ENCODE data around the gene PALM3.

GRCh38 chr19:14066134-14066533, 4.3 kb upstream of the PALM3 start:
- TF ChIP-seq CTCF (IDR thresholded peaks at IDR 0.05 in 2 of 3, conservative IDR thresholded peaks at IDR 0.05 in 1 of 3; ENCODE audit: borderline replicate concordance in 1 of 3, insufficient read depth in 1 of 3, low read depth in 2 of 3, low read length in 2 of 3) (no peak), ATF3 (IDR thresholded peaks at IDR 0.05) (no peak), TCF7L2 (IDR thresholded peaks at IDR 0.05; ENCODE audit: borderline replicate concordance, extremely low read depth, insufficient read depth, insufficient read length) (no peak), ZFX (IDR thresholded peaks at IDR 0.05) (no peak), EZH2phosphoT487 (IDR thresholded peaks at IDR 0.05; ENCODE audit: borderline replicate concordance) (no peak), ZNF274 (IDR thresholded peaks at IDR 0.05; ENCODE audit: low read depth, low read length) (no peak), EGR1 (IDR thresholded peaks at IDR 0.05; ENCODE audit: low read depth) (no peak), POLR2A (IDR thresholded peaks at IDR 0.05; ENCODE audit: borderline replicate concordance, extremely low read depth, insufficient read depth, insufficient read length) (no peak)

Data from HCT116 (cell line).